Stimulated activated CD4-positive, alpha-beta T cell treated with anti-CD3 and anti-CD28 coated beads, TNF-alpha, amount 100 ng/mL, for 4 hours (primary cell): ENCODE measurements around the gene PLCH2.

Source experiments
- DNase-seq, 3 experiments: peaks; one replicate each; pipeline ENCODE4 v3.0.0-alpha.2; 2020; ENCODE audit warnings: low read depth in 3 of 3

PLCH2 gene

GRCh38 chr1:2477309-2477708 lies 1.2 kb downstream of the PLCH2 start:
- no peak for DNase-seq

GRCh38 chr1:2477791-2478499 lies 1.9 kb downstream of the PLCH2 start:
- no peak for DNase-seq

- no peak for DNase-seq
Observed at GRCh38 chr1:2479186-2479585, 3.1 kb downstream of the PLCH2 start.

- DNase-seq, result no peak
Observed at GRCh38 chr1:2479618-2480017, 3.5 kb downstream of the PLCH2 start.

GRCh38 chr1:2480236-2480985 lies 4.3 kb downstream of the PLCH2 start:
- no peak for DNase-seq

- no peak for DNase-seq
Observed at GRCh38 chr1:2480986-2481364, 4.9 kb downstream of the PLCH2 start.

- no peak for DNase-seq
Observed at GRCh38 chr1:2481885-2482284, 5.8 kb downstream of the PLCH2 start.

GRCh38 chr1:2482588-2482987 lies 6.5 kb downstream of the PLCH2 start:
- DNase-seq, result no peak

GRCh38 chr1:2483026-2483425 lies 6.9 kb downstream of the PLCH2 start:
- no peak for DNase-seq

GRCh38 chr1:2483970-2484369 lies 7.9 kb downstream of the PLCH2 start:
- DNase-seq, result no peak

- DNase-seq, result no peak
Observed at GRCh38 chr1:2486041-2486440, 10.0 kb downstream of the PLCH2 start.

GRCh38 chr1:2486558-2486957 lies 10.5 kb downstream of the PLCH2 start:
- DNase-seq, result no peak

GRCh38 chr1:2488688-2489087 lies 12.6 kb downstream of the PLCH2 start:
- DNase-seq, result no peak

- no peak for DNase-seq
Observed at GRCh38 chr1:2489615-2490014, 13.5 kb downstream of the PLCH2 start.

- DNase-seq, result no peak
Observed at GRCh38 chr1:2492091-2492490, 16.0 kb downstream of the PLCH2 start.

- no peak for DNase-seq
Observed at GRCh38 chr1:2493218-2493617, 17.1 kb downstream of the PLCH2 start.

GRCh38 chr1:2493691-2494322 lies 17.7 kb downstream of the PLCH2 start:
- no peak for DNase-seq

GRCh38 chr1:2494323-2494693 lies 18.2 kb downstream of the PLCH2 start:
- DNase-seq, result no peak

GRCh38 chr1:2495026-2495425 lies 18.9 kb downstream of the PLCH2 start:
- DNase-seq, result no peak

- DNase-seq, result no peak
Observed at GRCh38 chr1:2495546-2495945, 19.5 kb downstream of the PLCH2 start.

GRCh38 chr1:2496087-2496622 lies 20.1 kb downstream of the PLCH2 start:
- no peak for DNase-seq

GRCh38 chr1:2496746-2497145 lies 20.7 kb downstream of the PLCH2 start:
- no peak for DNase-seq

- DNase-seq, result no peak
Observed at GRCh38 chr1:2497891-2498290, 21.8 kb downstream of the PLCH2 start.
